Nephron progenitor cell (in vitro differentiated cells): ENCODE data around the gene BBS9.
"Not testable (repeated sequence)": the region's sequence is repeated elsewhere in the genome, so short reads cannot be mapped to it uniquely, and the experiment has no call there.

Source experiments
- DNase-seq: peaks from one replicate; pipeline ENCODE4 v3.0.0; 2021
- H3K27ac Mint-ChIP-seq: 2 replicates; pipeline ENCODE4 v1.8.0; 2021; ENCODE audit warnings: mild to moderate bottlenecking, moderate library complexity, mixed read lengths
- H3K27me3 Mint-ChIP-seq: 2 replicates; pipeline ENCODE4 v1.8.0; 2021; ENCODE audit warnings: mild to moderate bottlenecking, low read depth, mixed read lengths; ENCODE audit not compliant: poor library complexity
- H3K36me3 Mint-ChIP-seq: 2 replicates; pipeline ENCODE4 v1.8.0; 2021; ENCODE audit warnings: low read depth, mixed read lengths
- H3K4me1 Mint-ChIP-seq: 2 replicates; pipeline ENCODE4 v1.8.0; 2021; ENCODE audit warnings: mixed read lengths
- H3K4me3 Mint-ChIP-seq: 2 replicates; pipeline ENCODE4 v1.8.0; 2021; ENCODE audit warnings: mild to moderate bottlenecking, moderate library complexity, mixed read lengths
- H3K9me3 Mint-ChIP-seq: 2 replicates; pipeline ENCODE4 v1.8.0; 2021; ENCODE audit warnings: mild to moderate bottlenecking, moderate library complexity, mixed read lengths
- TF ChIP-seq, protein P1 (sequence below): fragments of 200-600 bp; sonication (generic); IDR thresholded peaks from 2 replicates; pipeline ENCODE4 v1.5.0; 2021; ENCODE audit warnings: antibody characterized with exemption

Gene BBS9

DNA sequence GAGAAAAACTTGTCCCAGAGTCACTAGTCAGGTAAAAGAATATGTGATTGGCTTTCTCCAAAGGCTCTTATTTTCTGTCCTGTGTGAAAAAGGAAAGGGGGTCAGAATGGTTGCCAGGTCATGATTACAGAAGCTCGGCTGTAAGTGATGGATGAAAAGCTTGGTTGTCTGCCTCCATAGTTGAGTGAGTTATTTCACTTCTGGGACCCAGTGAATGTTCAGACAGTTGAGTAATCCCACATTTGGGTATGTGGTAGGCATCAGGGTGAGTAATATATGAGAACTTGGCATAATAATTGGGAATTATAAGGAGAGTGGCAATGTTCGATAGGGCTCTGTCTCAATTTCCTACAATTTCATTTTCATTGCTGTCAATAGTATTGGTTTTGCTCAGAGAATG lies 72.5 kb downstream of the BBS9 start:
- H3K36me3 Mint-ChIP-seq, result peaks cover 4% of the 10 kb centered on the region

DNA sequence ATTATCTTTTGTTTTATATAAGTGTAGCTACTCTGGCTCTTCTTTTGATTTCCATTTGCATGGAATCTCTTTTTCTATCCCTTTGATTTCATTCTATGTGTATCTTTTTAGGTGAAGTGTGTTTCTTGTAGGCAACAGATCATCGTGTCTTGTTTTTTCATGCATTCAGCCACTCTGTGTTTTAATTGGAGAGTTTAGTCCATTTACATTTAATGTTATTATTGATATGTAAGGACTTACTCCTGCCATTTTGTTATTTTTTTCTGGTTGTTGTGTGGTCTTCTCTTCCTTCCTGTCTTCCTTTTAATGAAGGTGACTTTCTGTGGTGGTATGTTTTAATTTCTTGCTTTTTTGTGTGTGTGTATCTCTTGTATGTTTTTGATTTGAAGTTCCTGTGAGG lies 81.6 kb downstream of the BBS9 start:
- no peak for DNase-seq
- no peaks in the 10 kb centered on the region for H3K4me1 Mint-ChIP-seq
- H3K4me3 Mint-ChIP-seq, result no peak overlapping the region
- TF ChIP-seq, protein P1, sequence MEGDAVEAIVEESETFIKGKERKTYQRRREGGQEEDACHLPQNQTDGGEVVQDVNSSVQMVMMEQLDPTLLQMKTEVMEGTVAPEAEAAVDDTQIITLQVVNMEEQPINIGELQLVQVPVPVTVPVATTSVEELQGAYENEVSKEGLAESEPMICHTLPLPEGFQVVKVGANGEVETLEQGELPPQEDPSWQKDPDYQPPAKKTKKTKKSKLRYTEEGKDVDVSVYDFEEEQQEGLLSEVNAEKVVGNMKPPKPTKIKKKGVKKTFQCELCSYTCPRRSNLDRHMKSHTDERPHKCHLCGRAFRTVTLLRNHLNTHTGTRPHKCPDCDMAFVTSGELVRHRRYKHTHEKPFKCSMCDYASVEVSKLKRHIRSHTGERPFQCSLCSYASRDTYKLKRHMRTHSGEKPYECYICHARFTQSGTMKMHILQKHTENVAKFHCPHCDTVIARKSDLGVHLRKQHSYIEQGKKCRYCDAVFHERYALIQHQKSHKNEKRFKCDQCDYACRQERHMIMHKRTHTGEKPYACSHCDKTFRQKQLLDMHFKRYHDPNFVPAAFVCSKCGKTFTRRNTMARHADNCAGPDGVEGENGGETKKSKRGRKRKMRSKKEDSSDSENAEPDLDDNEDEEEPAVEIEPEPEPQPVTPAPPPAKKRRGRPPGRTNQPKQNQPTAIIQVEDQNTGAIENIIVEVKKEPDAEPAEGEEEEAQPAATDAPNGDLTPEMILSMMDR, result no peak
- peaks cover 56% of the 10 kb centered on the region for H3K9me3 Mint-ChIP-seq
- H3K27me3 Mint-ChIP-seq, result peaks cover 3% of the 10 kb centered on the region
- H3K36me3 Mint-ChIP-seq, result peaks cover 55% of the 10 kb centered on the region
- H3K27ac Mint-ChIP-seq, result no peak overlapping the region

More for the DNA sequence above, 72.5 kb downstream of the BBS9 start:
- TF ChIP-seq, protein P1, result no peak
- no peak for DNase-seq
- no peaks in the 10 kb centered on the region for H3K4me1 Mint-ChIP-seq
- no peak overlapping the region for H3K27ac Mint-ChIP-seq
- no peaks in the 10 kb centered on the region for H3K27me3 Mint-ChIP-seq
- H3K4me3 Mint-ChIP-seq, result no peak overlapping the region
- H3K9me3 Mint-ChIP-seq, result no peaks in the 10 kb centered on the region

DNA sequence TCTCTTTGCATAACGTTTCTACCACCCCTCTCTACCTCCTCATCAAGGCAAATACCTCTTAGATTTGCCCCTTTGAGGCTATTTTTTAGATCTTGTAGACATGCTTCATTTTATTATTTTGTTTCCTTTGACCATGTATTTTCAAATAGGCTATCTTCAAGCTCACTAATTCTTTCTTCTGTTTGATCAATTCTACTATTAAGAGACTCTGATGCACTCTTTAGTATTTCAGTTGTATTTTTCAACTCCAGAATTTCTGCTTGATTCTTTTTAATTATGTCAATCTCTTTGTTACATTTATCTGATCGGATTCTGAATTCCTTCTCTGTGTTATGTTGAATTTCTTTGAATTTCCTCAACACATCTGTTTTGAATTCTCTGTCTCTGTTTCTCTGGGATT lies 82.8 kb downstream of the BBS9 start:
- Mint-ChIP-seq H3K4me3 (no peak overlapping the region), H3K4me1 (no peaks in the 10 kb centered on the region), H3K9me3 (peaks cover 56% of the 10 kb centered on the region), H3K36me3 (peaks cover 55% of the 10 kb centered on the region), H3K27me3 (peaks cover 3% of the 10 kb centered on the region), H3K27ac (no peak overlapping the region)
- DNase-seq, result no peak
- TF ChIP-seq, protein P1, result no peak

DNA sequence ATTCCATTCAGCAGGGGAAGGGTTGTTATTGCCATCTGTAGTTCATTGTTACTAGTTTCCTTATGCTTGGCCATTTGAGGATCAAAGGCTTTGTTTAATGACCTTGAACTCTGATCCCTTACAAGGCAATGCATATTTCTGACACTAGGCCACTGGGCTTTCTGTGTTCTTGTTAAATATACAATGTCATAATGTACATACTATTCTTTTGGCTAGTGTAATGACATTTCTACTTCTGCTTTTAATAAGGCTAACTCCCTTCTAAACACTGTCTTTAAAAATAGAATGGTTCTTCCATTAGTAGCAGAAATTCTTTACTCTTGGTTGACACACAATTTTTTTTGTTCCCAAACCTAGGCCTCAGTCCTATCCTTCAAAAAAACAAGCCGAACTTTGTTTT lies 86.6 kb downstream of the BBS9 start:
- H3K9me3 Mint-ChIP-seq, result peaks cover 52% of the 10 kb centered on the region
- no peak overlapping the region for H3K27ac Mint-ChIP-seq
- H3K27me3 Mint-ChIP-seq, result no peaks in the 10 kb centered on the region
- H3K4me3 Mint-ChIP-seq, result no peak overlapping the region
- TF ChIP-seq, protein P1, result no peak
- H3K36me3 Mint-ChIP-seq, result peaks cover 59% of the 10 kb centered on the region
- no peak for DNase-seq
- H3K4me1 Mint-ChIP-seq, result no peaks in the 10 kb centered on the region

DNA sequence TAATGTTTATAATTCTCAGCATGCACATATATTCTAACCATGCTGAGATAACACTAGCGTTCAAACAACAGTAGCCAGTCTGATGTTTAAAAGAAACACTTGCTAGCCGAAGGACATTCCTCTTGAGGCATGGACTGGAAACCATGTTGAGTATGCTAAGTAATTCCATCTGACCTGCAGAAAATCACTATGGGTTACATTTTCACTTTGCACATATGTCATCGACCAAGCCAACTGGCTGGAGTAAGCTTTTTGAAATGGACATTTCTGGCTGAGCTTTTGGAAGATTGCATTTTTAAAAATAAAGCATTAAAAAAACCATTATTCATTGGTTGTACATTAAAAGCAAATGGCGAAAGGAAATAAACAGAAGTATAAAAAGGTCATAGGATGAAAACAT lies 88.2 kb downstream of the BBS9 start:
- Mint-ChIP-seq H3K36me3 (peaks cover 43% of the 10 kb centered on the region), H3K4me1 (no peaks in the 10 kb centered on the region), H3K27me3 (no peaks in the 10 kb centered on the region), H3K9me3 (peaks cover 36% of the 10 kb centered on the region), H3K27ac (no peak overlapping the region), H3K4me3 (no peak overlapping the region)
- TF ChIP-seq, protein P1, result no peak
- DNase-seq, result no peak

DNA sequence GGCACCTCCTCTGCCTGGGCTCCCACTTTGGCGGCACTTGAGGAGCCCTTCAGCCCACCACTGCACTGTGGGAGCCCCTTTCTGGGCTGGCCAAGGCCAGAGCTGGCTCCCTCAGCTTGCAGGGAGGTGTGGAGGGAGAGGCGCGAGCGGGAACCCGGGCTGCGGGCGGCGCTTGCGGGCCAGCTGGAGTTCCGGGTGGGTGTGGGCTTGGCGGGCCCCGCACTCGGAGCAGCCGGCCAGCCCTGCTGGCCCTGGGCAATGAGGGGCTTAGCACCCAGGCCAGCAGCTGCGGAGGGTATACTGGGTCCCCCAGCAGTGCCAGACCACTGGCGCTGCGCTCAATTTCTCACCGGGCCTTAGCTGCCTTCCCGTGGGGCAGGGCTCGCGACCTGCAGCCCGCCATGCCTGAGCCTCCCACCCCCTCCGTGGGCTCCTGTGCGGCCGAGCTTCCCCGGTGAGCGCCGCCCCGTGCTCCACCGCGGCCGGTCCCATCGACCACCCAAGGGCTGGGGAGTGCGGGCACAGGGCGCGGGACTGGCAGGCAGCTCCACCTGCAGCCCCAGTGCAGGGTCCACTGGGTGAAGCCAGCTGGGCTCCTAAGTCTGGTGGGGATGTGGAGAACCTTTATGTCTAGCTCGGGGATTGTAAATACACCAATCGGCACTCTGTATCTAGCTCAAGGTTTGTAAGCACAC lies 89.6 kb downstream of the BBS9 start:
- H3K27ac Mint-ChIP-seq, H3K4me3 Mint-ChIP-seq, H3K4me1 Mint-ChIP-seq, DNase-seq, H3K27me3 Mint-ChIP-seq: not testable (repeated sequence)
- peaks cover 27% of the 10 kb centered on the region for H3K9me3 Mint-ChIP-seq
- H3K36me3 Mint-ChIP-seq, result peaks cover 29% of the 10 kb centered on the region
